ENCODE results near the gene SPACA6. TPM values are rescaled to one million over a fixed set of nuclear protein-coding genes. Genes with fewer than 3 reads are reported as not detected.
"Not testable (repeated sequence)": the region's sequence is repeated elsewhere in the genome, so short reads cannot be mapped to it uniquely, and the experiment has no call there.

The SPACA6 gene
- total and polyA plus RNA-seq, 5 donors, result 15.0 to 25.7 (median 17.0) TPM

DNA sequence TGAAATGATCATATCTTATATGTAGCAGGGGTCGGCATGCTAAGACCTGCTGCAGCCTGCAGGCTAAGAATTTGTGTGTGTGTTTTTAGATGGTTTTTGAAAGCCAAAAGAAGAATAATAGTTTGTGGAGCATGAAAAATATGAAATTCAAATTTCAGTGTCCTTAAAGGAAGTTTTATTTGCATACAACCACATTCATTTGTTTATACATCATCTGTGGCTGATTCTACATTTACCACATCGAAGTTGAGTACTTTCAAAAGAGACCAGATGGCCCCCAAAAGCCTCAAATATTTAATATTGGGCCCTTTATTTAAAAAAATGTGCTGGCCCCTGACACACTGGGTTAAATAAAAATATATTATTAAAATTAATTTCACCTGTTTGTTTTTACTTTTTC is 29.4 kb downstream of the SPACA6 start:
- WGBS, result 76% methylated on average over 2 of the region's 2 CpGs
- Histone ChIP-seq H3K9me3 (ENCODE audit: control insufficient read depth, low read length) (no peaks in the 10 kb centered on the region), H3K27me3 (ENCODE audit: control insufficient read depth, insufficient read depth) (no peaks in the 10 kb centered on the region), H3K4me1 (ENCODE audit: control insufficient read depth, insufficient read depth, low read length) (no peaks in the 10 kb centered on the region), H3K4me3 (ENCODE audit: low read length) (no peak overlapping the region), H3K27ac (ENCODE audit: low read length) (no peak overlapping the region)
- no peak for DNase-seq
- no peak for ATAC-seq
- intact Hi-C loops (cut with DNase I), result loop anchor here in 1 of 4 donors (10.0 kb wide), 1 partner anchor 52 kb away; no protein-coding TSS in a partner anchor

DNA sequence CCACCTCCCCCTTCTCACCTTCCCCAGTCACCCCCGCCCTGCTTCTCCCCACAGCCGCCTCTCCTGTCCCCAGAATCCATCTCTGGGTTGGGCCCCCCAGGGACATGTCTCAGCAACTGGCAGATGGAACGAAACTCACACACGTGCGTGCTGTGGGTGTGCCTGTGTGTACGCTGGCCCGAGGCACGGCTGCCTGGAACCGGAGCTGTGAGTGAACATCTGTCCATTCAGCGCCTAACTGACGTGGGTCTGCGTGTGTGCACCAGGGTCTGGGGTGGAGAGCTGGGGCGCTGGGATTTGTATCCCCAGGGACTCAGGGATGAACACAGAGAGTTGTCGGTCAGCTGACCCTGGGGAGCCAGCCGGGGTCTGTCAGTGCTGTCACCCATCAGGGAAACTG is 31.4 kb downstream of the SPACA6 start:
- H3K4me1 ChIP-seq (ENCODE audit: control insufficient read depth, insufficient read depth, low read length), result no peaks in the 10 kb centered on the region
- ATAC-seq, result peak; percentile 42 to 51
- 37% methylated on average over 15 of the region's 15 CpGs for WGBS
- no peaks in the 10 kb centered on the region for H3K27me3 ChIP-seq (ENCODE audit: control insufficient read depth, insufficient read depth)
- H3K27ac ChIP-seq (ENCODE audit: low read length), result no peak overlapping the region
- H3K4me3 ChIP-seq (ENCODE audit: low read length), result no peak overlapping the region
- DNase-seq, result peak; percentile 57 to 74 (median 66)
- no peaks in the 10 kb centered on the region for H3K9me3 ChIP-seq (ENCODE audit: control insufficient read depth, low read length)
- intact Hi-C loops (cut with DNase I), result loop anchor here in 1 of 4 donors (10.0 kb wide), 1 partner anchor 50 kb away; no protein-coding TSS in a partner anchor

DNA sequence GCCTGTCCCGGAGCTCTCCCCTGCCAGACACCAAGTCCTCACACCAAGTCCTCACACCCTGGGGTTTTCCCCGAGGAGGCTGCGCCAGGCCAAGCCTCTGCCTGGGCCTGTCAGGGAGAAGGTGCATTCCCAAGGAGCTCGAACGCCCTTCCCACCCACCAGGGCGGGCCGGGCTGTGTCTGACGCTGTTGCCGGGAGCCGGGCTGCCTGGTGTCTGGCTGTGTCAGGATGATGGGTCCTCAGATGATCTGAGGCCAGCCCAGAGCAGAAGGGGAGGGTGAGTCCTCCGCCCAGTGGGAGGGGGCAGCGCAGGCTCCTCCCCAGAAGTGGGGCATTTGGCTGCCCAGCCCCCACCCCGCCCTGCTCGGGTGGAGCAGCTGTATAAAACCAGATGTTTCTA is 32.9 kb downstream of the SPACA6 start:
- WGBS, result 29% methylated on average over 14 of the region's 14 CpGs
- Histone ChIP-seq H3K4me3 (ENCODE audit: low read length) (no peak overlapping the region), H3K9me3 (ENCODE audit: control insufficient read depth, low read length) (no peaks in the 10 kb centered on the region), H3K27me3 (ENCODE audit: control insufficient read depth, insufficient read depth) (no peaks in the 10 kb centered on the region), H3K4me1 (ENCODE audit: control insufficient read depth, insufficient read depth, low read length) (no peaks in the 10 kb centered on the region), H3K27ac (ENCODE audit: low read length) (no peak overlapping the region)
- intact Hi-C loops (cut with DNase I), result loop anchor here in 1 of 4 donors (10.0 kb wide), 1 partner anchor 49 kb away; no protein-coding TSS in a partner anchor
- DNase-seq (peak; percentile 44 to 86 (median 79)), ATAC-seq (peak; percentile 76 to 80)

DNA sequence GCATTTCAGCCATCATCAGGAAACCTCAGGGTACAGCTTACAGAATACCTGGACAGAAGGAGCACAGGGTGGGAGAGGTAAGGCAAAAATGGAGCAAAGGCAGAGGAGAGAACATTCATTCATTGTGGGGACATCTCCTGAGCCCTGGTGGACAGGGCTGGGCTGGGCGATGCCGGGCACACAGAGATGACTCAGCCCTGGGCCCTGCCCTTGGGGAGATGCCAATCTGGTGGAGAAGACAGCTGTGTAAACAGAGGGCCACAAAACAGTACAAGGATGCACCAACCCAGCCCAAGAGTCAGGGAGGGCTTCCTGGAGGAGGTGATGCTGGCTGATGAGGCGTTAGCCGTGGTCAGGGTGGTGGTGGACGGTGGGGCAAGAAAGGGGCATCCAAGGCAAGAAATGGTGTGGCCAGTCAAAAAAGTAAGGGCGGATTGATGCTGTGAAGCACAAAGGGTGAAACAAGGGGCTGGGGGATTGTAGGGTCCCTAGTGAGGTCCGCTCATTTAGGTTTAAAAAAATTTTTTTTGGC is 34.3 kb downstream of the SPACA6 start:
- DNase-seq (no peak), ATAC-seq (no peak)
- Histone ChIP-seq H3K27ac (ENCODE audit: low read length) (no peak overlapping the region), H3K4me3 (ENCODE audit: low read length) (no peak overlapping the region), H3K9me3 (ENCODE audit: control insufficient read depth, low read length) (no peaks in the 10 kb centered on the region), H3K4me1 (ENCODE audit: control insufficient read depth, insufficient read depth, low read length) (no peaks in the 10 kb centered on the region), H3K27me3 (ENCODE audit: control insufficient read depth, insufficient read depth) (no peaks in the 10 kb centered on the region)
- 78% methylated on average over 7 of the region's 7 CpGs for WGBS
- intact Hi-C loops (cut with DNase I), result loop anchor here in 1 of 4 donors (10.0 kb wide), 1 partner anchor 47 kb away; no protein-coding TSS in a partner anchor

DNA sequence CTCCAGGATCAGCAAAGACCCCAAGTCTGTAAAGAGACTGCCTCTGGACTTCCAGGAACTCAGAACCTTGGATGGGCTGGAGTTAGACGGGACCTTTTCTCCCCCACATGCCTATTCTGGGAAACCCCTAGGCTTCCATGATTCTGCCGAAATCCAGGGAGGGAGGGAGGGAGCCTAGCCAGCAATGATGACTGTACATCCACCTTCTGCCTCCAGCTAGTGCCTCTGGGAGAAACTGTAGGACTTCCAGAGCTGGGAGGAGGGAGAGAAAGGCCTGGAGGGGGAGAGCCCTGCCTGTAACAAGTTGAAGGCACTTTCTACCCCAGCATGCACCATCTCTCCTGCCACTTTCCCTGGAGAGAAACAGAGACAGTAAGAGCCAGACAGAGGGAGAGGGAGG is 36.7 kb downstream of the SPACA6 start:
- WGBS, result 58% methylated on average over 2 of the region's 2 CpGs
- Histone ChIP-seq H3K4me1 (ENCODE audit: control insufficient read depth, insufficient read depth, low read length) (no peaks in the 10 kb centered on the region), H3K27ac (ENCODE audit: low read length) (no peak overlapping the region), H3K9me3 (ENCODE audit: control insufficient read depth, low read length) (no peaks in the 10 kb centered on the region), H3K4me3 (ENCODE audit: low read length) (no peak overlapping the region), H3K27me3 (ENCODE audit: control insufficient read depth, insufficient read depth) (no peaks in the 10 kb centered on the region)
- intact Hi-C loops (cut with DNase I), result loop anchor here in 1 of 4 donors (10.0 kb wide), 1 partner anchor 45 kb away; no protein-coding TSS in a partner anchor
- DNase-seq (no peak), ATAC-seq (no peak)

DNA sequence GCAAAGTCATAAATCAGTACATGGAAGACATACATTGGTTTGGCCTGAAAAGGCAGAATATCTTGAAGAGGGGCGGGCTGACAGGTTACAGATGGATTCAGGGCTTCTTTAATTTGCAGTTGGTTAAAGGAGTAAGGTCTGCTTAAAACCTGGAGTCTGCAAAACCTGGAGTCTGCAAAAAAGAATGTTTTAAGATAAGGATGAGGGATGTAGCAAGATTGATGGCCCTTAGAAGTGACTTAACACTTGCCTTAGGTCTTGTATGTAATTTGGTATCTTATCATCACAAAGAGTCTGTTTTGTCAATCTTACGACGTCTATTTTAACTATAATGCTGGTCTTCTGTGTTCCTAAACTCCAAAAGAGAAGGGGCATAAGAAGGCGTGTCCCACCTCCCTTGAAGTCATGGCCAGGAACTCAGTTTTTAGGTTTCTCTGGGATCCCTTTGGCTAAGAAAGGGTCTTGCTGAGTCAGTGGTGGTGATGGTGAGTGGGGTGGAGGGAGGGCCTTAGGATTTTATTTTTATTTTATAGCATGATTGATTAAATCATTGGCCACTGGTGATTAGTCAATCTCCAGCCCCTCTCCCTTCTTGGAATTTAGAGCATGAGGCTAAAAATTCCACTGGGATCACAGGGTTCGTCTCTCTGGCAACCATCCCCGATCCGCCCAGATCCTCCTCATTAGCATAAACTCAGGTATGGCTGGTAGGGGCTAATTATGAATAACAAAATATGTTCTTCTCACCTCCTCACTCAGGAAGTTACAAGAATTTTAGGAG is 40.8 kb downstream of the SPACA6 start:
- ATAC-seq (no peak), DNase-seq (no peak)
- WGBS, result 48% methylated on average over 7 of the region's 7 CpGs
- H3K27me3 ChIP-seq (ENCODE audit: control insufficient read depth, insufficient read depth), result peaks cover 2% of the 10 kb centered on the region
- intact Hi-C loops (cut with DNase I), result no loop called here
- no peaks in the 10 kb centered on the region for H3K9me3 ChIP-seq (ENCODE audit: control insufficient read depth, low read length)
- no peak overlapping the region for H3K27ac ChIP-seq (ENCODE audit: low read length)
- H3K4me3 ChIP-seq (ENCODE audit: low read length), result no peak overlapping the region
- H3K4me1 ChIP-seq (ENCODE audit: control insufficient read depth, insufficient read depth, low read length), result no peaks in the 10 kb centered on the region

DNA sequence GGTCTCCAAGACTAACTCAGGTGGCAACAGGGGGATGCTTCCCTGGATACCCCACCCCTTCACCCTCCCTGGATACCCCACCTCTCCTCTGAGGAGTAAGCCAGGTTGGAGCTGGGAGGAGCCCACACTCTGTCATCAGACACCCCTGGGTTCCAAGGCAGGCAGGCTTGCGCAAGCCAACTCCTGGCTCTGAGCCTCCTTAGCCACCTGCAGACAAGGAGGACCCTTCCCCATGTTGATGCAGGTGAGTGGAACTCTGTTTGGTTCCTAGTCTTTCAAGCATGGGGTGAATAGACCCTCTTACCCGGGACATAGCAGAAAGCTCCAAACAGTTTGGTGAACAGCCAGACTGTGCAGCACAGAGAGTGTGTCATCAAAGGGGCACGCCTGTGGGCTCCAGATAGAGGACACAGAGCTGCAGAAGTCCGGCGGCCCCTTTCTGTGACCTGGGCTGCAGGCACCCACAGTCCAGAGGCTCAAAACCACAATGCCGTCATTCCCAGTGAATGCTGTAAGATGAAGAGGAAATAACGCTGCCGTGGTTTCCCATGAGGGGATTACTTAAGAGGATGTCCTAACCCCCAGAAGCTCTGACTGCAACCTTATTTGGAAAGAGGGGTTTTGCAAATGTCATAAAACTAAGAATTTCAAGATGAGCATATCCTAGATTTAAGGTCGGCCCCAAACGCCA is 42.8 kb downstream of the SPACA6 start:
- no peak overlapping the region for H3K27ac ChIP-seq (ENCODE audit: low read length)
- no peaks in the 10 kb centered on the region for H3K4me1 ChIP-seq (ENCODE audit: control insufficient read depth, insufficient read depth, low read length)
- DNase-seq (peak; percentile 51 to 73 (median 71)), ATAC-seq (peak; percentile 64 to 86)
- WGBS, result 57% methylated on average over 10 of the region's 10 CpGs
- H3K4me3 ChIP-seq (ENCODE audit: low read length), result no peak overlapping the region
- intact Hi-C loops (cut with DNase I), result no loop called here
- H3K9me3 ChIP-seq (ENCODE audit: control insufficient read depth, low read length), result no peaks in the 10 kb centered on the region
- peaks cover 2% of the 10 kb centered on the region for H3K27me3 ChIP-seq (ENCODE audit: control insufficient read depth, insufficient read depth)

DNA sequence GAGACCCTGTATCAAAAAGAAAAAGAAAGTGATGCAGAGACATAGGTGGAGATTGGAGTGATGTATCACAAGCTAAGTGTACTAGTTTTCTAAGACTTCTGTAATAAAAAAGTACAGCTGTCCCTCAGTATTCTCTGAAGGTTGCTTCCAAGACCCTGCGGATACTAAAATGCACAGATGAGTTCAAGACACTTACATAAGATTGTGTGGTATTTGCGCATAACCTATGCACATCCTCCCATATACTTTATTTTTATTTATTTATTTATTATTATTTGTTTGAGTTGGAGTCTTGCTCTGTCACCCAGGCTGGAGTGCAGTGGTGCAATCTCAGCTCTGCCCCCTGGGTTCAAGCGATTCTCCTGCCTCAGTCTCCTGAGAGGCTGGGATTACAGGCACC is 44.3 kb downstream of the SPACA6 start:
- H3K27ac ChIP-seq (ENCODE audit: low read length), result no peak overlapping the region
- no peaks in the 10 kb centered on the region for H3K9me3 ChIP-seq (ENCODE audit: control insufficient read depth, low read length)
- H3K27me3 ChIP-seq (ENCODE audit: control insufficient read depth, insufficient read depth), result peaks cover 2% of the 10 kb centered on the region
- ATAC-seq, result no peak
- DNase-seq, result no peak
- intact Hi-C loops (cut with DNase I), result no loop called here
- H3K4me3 ChIP-seq (ENCODE audit: low read length), result no peak overlapping the region
- WGBS, result 97% methylated on average over 3 of the region's 3 CpGs
- H3K4me1 ChIP-seq (ENCODE audit: control insufficient read depth, insufficient read depth, low read length), result no peaks in the 10 kb centered on the region

DNA sequence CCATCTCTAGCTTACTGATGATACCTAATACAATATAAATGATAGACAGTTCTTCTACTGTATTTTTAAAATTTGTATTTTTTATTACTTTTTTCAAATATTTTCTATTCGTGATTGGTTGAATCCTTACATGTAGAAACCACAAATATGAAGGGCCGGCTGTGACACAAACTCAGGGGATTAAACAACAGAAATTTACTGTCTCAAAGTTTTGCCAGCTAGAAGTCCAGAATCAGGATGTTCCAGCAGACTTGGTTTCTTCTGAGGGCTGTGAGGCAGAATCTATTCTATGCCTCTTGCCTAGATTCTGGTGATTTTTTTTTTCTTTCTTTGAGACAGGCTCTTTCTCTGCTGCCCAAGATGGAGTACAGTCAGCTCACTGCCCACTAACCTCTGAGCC is 44.8 kb downstream of the SPACA6 start:
- peaks cover 2% of the 10 kb centered on the region for H3K27me3 ChIP-seq (ENCODE audit: control insufficient read depth, insufficient read depth)
- WGBS, result 64% methylated on average over 2 of the region's 2 CpGs
- DNase-seq (no peak), ATAC-seq (no peak)
- no peak overlapping the region for H3K27ac ChIP-seq (ENCODE audit: low read length)
- intact Hi-C loops (cut with DNase I), result no loop called here
- no peak overlapping the region for H3K4me3 ChIP-seq (ENCODE audit: low read length)
- no peaks in the 10 kb centered on the region for H3K9me3 ChIP-seq (ENCODE audit: control insufficient read depth, low read length)
- H3K4me1 ChIP-seq (ENCODE audit: control insufficient read depth, insufficient read depth, low read length), result no peaks in the 10 kb centered on the region

DNA sequence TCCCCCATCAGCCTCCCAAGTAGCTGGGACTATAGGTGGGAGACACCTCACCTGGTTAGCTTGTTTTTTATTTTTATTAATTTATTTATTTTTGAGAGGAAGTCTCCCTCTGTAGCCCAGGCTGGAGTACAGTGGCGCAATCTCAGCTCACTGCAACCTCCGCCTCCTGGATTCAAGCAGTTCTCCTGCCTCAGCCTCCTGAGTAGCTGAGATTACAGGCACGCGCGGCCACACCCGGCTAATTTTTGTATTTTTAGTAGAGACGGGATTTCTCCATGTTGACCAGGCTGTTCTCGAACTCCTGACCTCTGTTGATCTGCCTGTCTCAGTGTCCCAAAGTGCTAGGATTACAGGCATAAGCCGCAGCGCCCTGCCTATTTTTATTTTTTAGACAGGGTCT is 45.4 kb downstream of the SPACA6 start:
- H3K9me3 ChIP-seq (ENCODE audit: control insufficient read depth, low read length); DNase-seq; H3K4me3 ChIP-seq (ENCODE audit: low read length); ATAC-seq; H3K4me1 ChIP-seq (ENCODE audit: control insufficient read depth, insufficient read depth, low read length); H3K27me3 ChIP-seq (ENCODE audit: control insufficient read depth, insufficient read depth); H3K27ac ChIP-seq (ENCODE audit: low read length); intact Hi-C loops (cut with DNase I): not testable (repeated sequence)
- WGBS, result 84% methylated on average over 10 of the region's 10 CpGs

Data from right cardiac atrium (tissue), 5 donors.